ENCODE data around the gene SPACA7. TPM values are rescaled to one million over a fixed set of nuclear protein-coding genes. Genes with fewer than 3 reads are reported as not detected.

SPACA7 gene
- total RNA-seq, 1 experiment from 2014 or later: not detected

- POLR2A ChIA-PET (ENCODE audit: unreplicated experiment): no interaction called here
- BruUV-seq (replicated peaks): no TSS peak
- Histone ChIP-seq H3K27me3 (ENCODE audit: low read length) (peaks cover 23% of the 10 kb centered on the region; the same call in 1 of the 2 replicates), H3K79me2 (ENCODE audit: low read length) (no peaks in the 10 kb centered on the region), H3K4me1 (ENCODE audit: insufficient read depth, low read length) (no peaks in the 10 kb centered on the region), H3K4me3 (ENCODE audit: low read length) (no peak overlapping the region), H4K20me1 (ENCODE audit: low read length) (no peaks in the 10 kb centered on the region), H3K36me3 (ENCODE audit: low read depth, low read length) (no peaks in the 10 kb centered on the region), H3K9me3 (ENCODE audit: low read length) (no peaks in the 10 kb centered on the region), H3K27ac (ENCODE audit: low read length) (no peak overlapping the region), H3K4me2 (ENCODE audit: low read length) (no peak overlapping the region), H3F3A (ENCODE audit: low read length, unreplicated experiment) (no peaks in the 10 kb centered on the region), H3K9me2 (replicated peaks; ENCODE audit: low read length) (no peaks in the 10 kb centered on the region), H3K9ac (ENCODE audit: low read length) (no peak overlapping the region), H2AFZ (ENCODE audit: low read length) (no peak overlapping the region)
- intact Hi-C loops (cut with micrococcal nuclease): no loop called here
- no peak for ATAC-seq
- TF ChIP-seq CTCF (conservative IDR thresholded peaks at IDR 0.05; ENCODE audit: low read depth, low read length) (no peak), EZH2 (IDR thresholded peaks at IDR 0.05; ENCODE audit: low read length, unreplicated experiment) (no peak), EZH2phosphoT487 (IDR thresholded peaks at IDR 0.05; ENCODE audit: borderline replicate concordance, low read length) (no peak)
- DNase-seq: no peak
- CTCF ChIA-PET: no interaction called here
These were observed 72.7 kb downstream of the SPACA7 start for GRCh38 chr13:112448621-112449544.

- H3K27ac ChIP-seq (ENCODE audit: low read length): no peak overlapping the region
- H3K9ac ChIP-seq (ENCODE audit: low read length): no peak overlapping the region
- ATAC-seq (no peak), DNase-seq (no peak)
- H4K20me1 ChIP-seq (ENCODE audit: low read length): no peaks in the 10 kb centered on the region
- no peak overlapping the region for H2AFZ ChIP-seq (ENCODE audit: low read length)
- intact Hi-C loops (cut with micrococcal nuclease): no loop called here
- no peaks in the 10 kb centered on the region for H3K9me3 ChIP-seq (ENCODE audit: low read length)
- no peaks in the 10 kb centered on the region for H3K9me2 ChIP-seq (replicated peaks; ENCODE audit: low read length)
- H3K27me3 ChIP-seq (ENCODE audit: low read length): peaks cover 23% of the 10 kb centered on the region; the same call in 1 of the 2 replicates
- no TSS peak for BruUV-seq (replicated peaks)
- no peak overlapping the region for H3K4me2 ChIP-seq (ENCODE audit: low read length)
- no peaks in the 10 kb centered on the region for H3F3A ChIP-seq (ENCODE audit: low read length, unreplicated experiment)
- no peaks in the 10 kb centered on the region for H3K4me1 ChIP-seq (ENCODE audit: insufficient read depth, low read length)
- TF ChIP-seq EZH2 (IDR thresholded peaks at IDR 0.05; ENCODE audit: low read length, unreplicated experiment): no peak
- TF ChIP-seq CTCF (conservative IDR thresholded peaks at IDR 0.05; ENCODE audit: low read depth, low read length): no peak
- no peak for TF ChIP-seq EZH2phosphoT487 (IDR thresholded peaks at IDR 0.05; ENCODE audit: borderline replicate concordance, low read length)
- H3K4me3 ChIP-seq (ENCODE audit: low read length): no peak overlapping the region
- CTCF ChIA-PET: no interaction called here
- no peaks in the 10 kb centered on the region for H3K36me3 ChIP-seq (ENCODE audit: low read depth, low read length)
- no peaks in the 10 kb centered on the region for H3K79me2 ChIP-seq (ENCODE audit: low read length)
- POLR2A ChIA-PET (ENCODE audit: unreplicated experiment): no interaction called here
These were observed 73.4 kb downstream of the SPACA7 start for GRCh38 chr13:112449545-112449930.
